GM12872 (cell line): ENCODE data around the gene GP2.

Source experiments
- CTCF ChIP-seq: IDR thresholded peaks from 3 replicates; pipeline ENCODE4 v1.5.1; 2011; ENCODE audit warnings: low read depth, mild to moderate bottlenecking, low read length, moderate library complexity; ENCODE audit not compliant: insufficient read depth

The GP2 gene

GRCh38 chr16:20353379-20353778, 26.1 kb upstream of the GP2 start:
- TF ChIP-seq CTCF = no peak

DNA sequence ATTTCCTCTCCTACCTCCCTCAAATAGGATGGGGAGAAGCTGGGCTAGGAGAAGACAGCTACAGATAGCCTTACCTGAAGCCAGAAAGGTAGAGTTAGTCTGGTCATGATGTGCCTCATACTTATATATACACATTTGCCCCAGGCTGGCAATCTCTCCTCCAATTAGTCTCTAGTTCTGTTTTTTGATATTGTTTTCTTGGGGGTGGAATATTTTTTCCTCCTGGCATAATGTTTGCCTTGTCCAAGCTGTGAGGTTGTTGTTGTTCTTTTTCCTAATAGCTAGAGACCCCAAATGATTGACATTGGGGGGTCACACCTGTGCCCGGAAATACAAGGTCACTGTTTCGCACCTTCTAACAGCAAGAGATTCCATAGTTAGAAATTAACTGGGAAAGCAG, 25.3 kb upstream of the GP2 start, which contains the start of gene UMOD:
TSS of gene UMOD (minus strand) at position 101 of the 400 bp plus-strand sequence. CDS start 1,978 bp downstream, outside the sequence.
- TF ChIP-seq CTCF = no peak

GRCh38 chr16:20349615-20350014, 22.3 kb upstream of the GP2 start:
- no peak for TF ChIP-seq CTCF

DNA sequence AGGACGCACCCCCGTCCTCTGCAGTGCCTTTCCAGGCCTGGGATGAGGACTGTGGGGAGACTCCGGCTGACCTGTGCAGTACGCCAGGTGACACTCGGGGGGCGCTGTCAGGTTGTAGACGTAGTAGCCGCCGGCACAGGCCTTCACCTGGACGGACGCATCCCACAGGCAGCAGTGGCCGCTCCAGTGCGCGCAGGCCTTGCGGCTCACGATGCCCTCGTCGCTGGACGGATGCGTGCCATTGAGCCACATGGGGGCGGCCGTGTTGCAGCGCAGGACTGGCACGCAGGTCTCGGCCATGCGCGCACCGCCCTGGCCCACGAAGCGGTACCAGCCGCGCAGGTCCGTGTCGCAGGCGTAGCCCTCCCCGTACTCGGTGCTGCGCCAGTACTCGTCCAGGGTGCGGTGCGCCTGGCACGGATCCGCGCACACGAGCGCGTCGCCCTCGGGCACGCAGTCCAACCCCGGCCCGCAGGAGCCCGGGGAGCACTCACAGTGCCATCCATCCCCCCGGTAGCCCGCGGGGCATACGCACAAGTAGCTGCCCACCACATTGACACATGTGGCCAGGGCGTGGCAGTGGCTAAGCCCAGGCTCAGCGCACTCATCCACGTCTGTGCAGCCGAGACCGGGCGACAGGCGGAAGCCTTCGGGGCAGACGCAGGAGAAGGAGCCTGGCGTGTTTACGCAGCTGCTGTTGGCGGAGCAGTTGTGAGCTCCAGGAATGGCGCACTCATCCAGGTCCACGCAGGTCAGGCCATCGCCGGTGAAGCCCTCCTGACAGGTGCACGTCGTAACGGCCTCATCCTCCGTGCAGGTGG, 21.3 kb upstream of the GP2 start:
- TF ChIP-seq CTCF = no peak

- TF ChIP-seq CTCF = no peak
Observed at GRCh38 chr16:20347666-20348364, 20.5 kb upstream of the GP2 start.

DNA sequence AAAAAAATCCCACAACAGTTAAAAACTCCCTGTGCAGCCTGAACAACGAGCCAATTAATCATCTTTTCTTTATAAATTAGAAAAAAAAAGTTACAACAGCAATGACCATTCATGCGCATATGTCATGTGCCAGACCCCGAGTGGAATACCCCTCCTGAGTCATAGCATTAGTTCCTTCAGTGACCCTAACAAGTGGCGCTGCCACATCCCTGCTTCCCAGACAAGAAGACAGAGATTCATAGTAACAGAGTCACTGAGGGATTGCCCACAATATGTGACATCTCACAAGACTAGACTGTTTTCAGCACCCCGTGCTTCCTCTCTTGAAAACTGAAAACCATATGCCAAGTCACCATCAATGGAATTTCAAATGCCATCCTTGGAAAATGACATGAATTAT, 17.3 kb upstream of the GP2 start:
- no peak for TF ChIP-seq CTCF

GRCh38 chr16:20339744-20340143, 12.4 kb upstream of the GP2 start:
- no peak for TF ChIP-seq CTCF
